Measurements from ENCODE around the gene MIF. TPM values are rescaled to one million over a fixed set of nuclear protein-coding genes. Genes with fewer than 3 reads are reported as not detected.
"Not testable (repeated sequence)": the region's sequence is repeated elsewhere in the genome, so short reads cannot be mapped to it uniquely, and the experiment has no call there.

MIF gene
- total RNA-seq, 2 donors from 2014 or later, result 385 to 448 TPM

- intact Hi-C loops (cut with DNase I), result no loop called here
- no peak for DNase-seq (ENCODE audit: low spot score)
These were observed 2.5 kb downstream of the MIF start for GRCh38 chr22:23896523-23897186.

GRCh38 chr22:23897320-23897719 is 3.1 kb downstream of the MIF start:
- intact Hi-C loops (cut with DNase I), result no loop called here
- DNase-seq (ENCODE audit: low spot score), result no peak

GRCh38 chr22:23898006-23898974 is 4.1 kb downstream of the MIF start:
- intact Hi-C loops (cut with DNase I), result no loop called here
- DNase-seq (ENCODE audit: low spot score), result no peak

- intact Hi-C loops (cut with DNase I), result no loop called here
- DNase-seq (ENCODE audit: low spot score), result no peak
These were observed 5.0 kb downstream of the MIF start for GRCh38 chr22:23899042-23899745.

- intact Hi-C loops (cut with DNase I); DNase-seq (ENCODE audit: low spot score): not testable (repeated sequence)
These were observed 6.0 kb downstream of the MIF start for GRCh38 chr22:23900227-23900626.

GRCh38 chr22:23901600-23901999 is 7.4 kb downstream of the MIF start:
- DNase-seq (ENCODE audit: low spot score), result no peak
- intact Hi-C loops (cut with DNase I), result no loop called here

- DNase-seq (ENCODE audit: low spot score), result no peak
- intact Hi-C loops (cut with DNase I), result no loop called here
These were observed 9.3 kb downstream of the MIF start for GRCh38 chr22:23903328-23903971.

- DNase-seq (ENCODE audit: low spot score), result no peak
- intact Hi-C loops (cut with DNase I), result no loop called here
These were observed 10.5 kb downstream of the MIF start for GRCh38 chr22:23904573-23905254.

GRCh38 chr22:23906641-23907040 is 12.5 kb downstream of the MIF start:
- intact Hi-C loops (cut with DNase I), result no loop called here
- DNase-seq (ENCODE audit: low spot score), result no peak

GRCh38 chr22:23907423-23907822 is 13.2 kb downstream of the MIF start:
- intact Hi-C loops (cut with DNase I); DNase-seq (ENCODE audit: low spot score): not testable (repeated sequence)

GRCh38 chr22:23908587-23909205 is 14.5 kb downstream of the MIF start:
- no peak for DNase-seq (ENCODE audit: low spot score)
- intact Hi-C loops (cut with DNase I), result no loop called here

GRCh38 chr22:23909296-23909898 is 15.2 kb downstream of the MIF start:
- DNase-seq (ENCODE audit: low spot score), result no peak
- intact Hi-C loops (cut with DNase I), result no loop called here

GRCh38 chr22:23910496-23911190 is 16.5 kb downstream of the MIF start:
- intact Hi-C loops (cut with DNase I), result no loop called here
- DNase-seq (ENCODE audit: low spot score), result no peak

GRCh38 chr22:23911318-23911980 is 17.3 kb downstream of the MIF start:
- DNase-seq (ENCODE audit: low spot score), result no peak
- intact Hi-C loops (cut with DNase I), result no loop called here

GRCh38 chr22:23912293-23912903 is 18.2 kb downstream of the MIF start:
- no peak for DNase-seq (ENCODE audit: low spot score)
- intact Hi-C loops (cut with DNase I), result no loop called here

GRCh38 chr22:23913306-23913660 is 19.1 kb downstream of the MIF start:
- intact Hi-C loops (cut with DNase I), result no loop called here
- DNase-seq (ENCODE audit: low spot score), result no peak
